GM19452 (cell line): ENCODE measurements around the gene ITGA1.
"Not testable (repeated sequence)": the region's sequence is repeated elsewhere in the genome, so short reads cannot be mapped to it uniquely, and the experiment has no call there.

ENCODE experiments used
- ATAC-seq: cut with Tn5 transposase; IDR thresholded peaks from one replicate; pipeline ENCODE4 v1.9.1; 2021; ENCODE audit not compliant: unreplicated experiment

ITGA1 gene

DNA sequence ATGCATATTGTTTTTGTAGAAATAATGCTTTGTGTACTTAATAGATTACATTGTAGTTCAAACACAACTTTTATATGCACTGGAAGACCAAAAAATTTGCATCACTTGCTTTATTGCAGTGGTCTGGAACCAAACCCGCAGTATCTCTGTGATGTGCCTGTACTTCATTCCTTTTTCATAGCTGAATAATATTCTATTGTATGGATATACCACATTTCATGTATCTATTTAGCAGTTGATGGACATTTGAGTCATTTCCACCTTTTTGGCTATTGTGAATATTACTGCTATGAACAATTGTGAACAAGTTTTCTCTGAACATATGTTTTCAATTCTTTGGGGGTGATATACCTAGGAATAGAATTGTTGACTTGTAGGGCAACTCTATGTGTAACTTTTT is 40.1 kb downstream of the ITGA1 start:
- ATAC-seq: no peak

- ATAC-seq: no peak
Observed at GRCh38 chr5:52829664-52830063, 41.9 kb downstream of the ITGA1 start.

DNA sequence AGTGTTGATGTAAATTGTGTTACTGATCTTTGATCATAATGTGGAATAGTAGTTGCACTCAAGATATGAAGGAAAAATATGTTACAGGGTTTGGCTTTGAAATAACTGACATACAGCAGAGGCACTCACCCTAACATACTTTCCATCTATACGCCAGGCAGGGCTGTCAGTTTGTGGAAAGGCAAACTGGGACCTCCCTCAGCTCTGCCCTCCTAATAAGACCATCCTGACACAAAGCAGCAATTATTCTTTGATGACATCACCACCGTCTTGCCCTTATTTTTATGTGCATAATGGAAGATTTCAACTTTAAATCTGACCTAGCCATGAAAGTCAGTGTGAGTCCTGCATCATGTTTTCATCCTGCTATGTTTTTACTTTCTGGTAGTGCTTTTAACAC is 42.9 kb downstream of the ITGA1 start:
- no peak for ATAC-seq

DNA sequence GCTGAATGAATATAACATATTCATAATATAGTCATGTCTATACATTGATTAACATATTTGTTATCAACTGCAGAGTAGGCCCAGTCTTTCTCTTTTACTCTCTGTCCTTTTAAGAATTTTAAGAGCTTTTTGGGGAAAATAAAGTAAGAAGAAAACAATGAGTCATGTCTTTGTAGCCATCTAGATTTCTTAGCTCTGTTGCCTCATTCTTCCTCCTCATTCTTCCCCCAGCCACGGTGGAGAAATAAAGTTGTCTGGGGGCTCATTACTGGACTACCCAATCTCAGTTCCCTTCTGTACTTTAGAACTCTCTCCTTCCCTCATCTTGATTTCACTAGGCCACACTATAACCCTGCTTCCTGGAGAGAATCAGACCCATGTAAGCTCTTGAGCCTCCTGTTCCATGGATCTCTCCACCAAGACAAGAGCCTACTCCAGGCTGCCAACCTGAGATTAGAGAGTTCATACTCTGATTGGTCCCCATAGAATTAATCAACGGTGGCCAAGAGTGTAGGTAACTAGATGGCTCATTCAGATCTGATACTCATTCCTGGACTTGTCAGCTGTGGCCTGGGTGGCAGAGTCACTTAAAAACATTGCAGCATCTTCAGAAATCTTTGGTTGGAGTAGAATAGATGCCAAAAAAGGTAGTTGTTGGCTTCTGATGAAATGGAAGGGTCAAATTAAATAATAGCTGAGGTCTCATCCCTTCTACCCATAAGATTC is 44.2 kb downstream of the ITGA1 start:
- ATAC-seq: no peak

DNA sequence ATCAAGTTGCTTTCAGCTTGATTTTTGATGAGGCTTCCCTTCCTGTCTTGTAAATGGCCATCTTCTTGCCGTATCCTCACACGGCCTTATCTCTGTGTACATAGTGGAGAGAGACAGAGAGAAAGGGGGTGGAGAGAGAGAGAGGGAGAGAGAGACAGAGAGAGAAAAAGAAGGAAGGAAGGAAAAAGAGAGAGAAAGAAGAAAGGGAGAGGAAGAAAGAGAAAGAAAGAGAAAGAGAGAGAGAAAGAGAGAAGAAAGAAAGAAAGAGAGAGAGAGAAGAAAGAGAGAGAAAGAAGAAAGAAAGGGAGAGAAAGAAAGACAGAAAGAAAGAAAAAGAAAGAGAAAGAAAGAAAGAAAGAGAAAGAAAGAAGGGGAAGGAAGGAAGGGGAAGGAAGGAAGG is 46.6 kb downstream of the ITGA1 start:
- ATAC-seq: no peak

DNA sequence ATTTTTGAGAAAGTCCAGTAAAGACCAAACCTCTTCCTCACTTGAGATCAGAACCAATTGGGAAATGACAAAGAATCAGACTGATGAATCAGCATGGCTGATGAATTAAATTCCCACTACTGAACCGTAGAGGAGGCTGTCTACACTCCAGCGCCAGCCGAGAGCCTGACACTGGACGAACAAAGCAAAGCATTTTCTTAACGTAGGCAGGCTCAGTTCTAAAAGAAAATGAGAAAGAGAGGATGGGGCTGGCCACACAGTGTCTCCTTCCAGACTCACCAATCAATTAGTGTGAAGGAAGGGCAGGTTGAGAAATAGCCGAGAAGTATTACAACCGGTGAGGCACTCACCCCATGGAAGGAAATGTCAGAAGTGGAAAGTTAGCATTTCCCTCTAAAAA is 49.4 kb downstream of the ITGA1 start:
- no peak for ATAC-seq

GRCh38 chr5:52837591-52838001 is 49.9 kb downstream of the ITGA1 start:
- ATAC-seq: no peak

DNA sequence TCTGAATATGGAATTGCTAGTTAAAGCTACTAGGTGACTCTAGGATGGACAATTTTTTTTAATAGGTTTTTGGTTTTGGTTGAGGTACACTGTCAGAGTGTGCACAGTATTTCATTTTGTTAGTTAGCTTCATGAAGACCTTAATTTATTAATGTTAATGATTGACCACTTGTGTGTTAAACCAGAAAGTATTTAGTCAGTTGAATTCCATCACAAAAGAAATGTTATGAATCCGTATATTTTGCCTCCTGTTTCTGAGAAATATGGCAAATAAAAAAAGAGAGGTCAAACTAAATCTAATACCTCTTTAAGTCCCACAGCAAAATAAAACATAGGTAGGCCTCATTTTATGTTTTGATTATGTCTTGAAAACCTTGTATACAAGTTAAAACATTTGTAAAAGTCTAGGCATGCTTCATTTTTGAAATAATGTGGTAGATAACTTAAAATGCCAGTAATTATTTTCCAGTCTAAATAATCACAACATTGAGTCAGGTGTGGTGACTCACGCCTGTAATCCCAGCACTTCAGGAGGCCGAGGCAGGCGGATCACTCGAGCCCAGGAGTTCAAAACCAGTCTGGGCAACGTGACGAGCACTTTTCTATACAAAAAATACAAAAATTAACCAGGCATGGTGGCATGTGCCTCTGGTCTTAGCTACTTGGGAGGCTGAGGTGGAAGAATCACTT is 50.8 kb downstream of the ITGA1 start:
- ATAC-seq: no peak

GRCh38 chr5:52839285-52839684 is 51.6 kb downstream of the ITGA1 start:
- no peak for ATAC-seq

GRCh38 chr5:52840277-52841050 is 52.7 kb downstream of the ITGA1 start:
- no peak for ATAC-seq

GRCh38 chr5:52841114-52841513 is 53.4 kb downstream of the ITGA1 start:
- no peak for ATAC-seq

GRCh38 chr5:52842111-52842510 is 54.4 kb downstream of the ITGA1 start:
- no peak for ATAC-seq

DNA sequence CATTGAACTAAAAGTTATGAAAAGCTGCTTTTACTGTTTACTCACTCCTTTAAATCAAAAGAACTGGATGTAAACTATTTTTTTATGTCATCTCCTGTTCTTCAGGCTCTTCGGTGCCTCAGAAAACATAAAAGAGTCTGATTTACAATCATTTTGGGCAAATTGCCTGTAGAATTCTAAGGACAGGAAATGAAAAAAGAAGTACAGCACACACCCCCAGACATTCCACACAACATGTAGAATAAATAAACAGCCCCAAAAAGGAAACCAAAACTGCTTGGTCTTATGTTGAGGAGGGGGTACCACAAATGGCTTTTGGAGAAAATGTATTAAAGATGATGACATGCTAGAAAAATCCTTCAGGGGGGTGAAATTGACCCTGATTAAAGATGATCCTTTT is 57.2 kb downstream of the ITGA1 start:
- ATAC-seq: no peak

GRCh38 chr5:52846182-52846842 is 58.6 kb downstream of the ITGA1 start:
- ATAC-seq: no peak

DNA sequence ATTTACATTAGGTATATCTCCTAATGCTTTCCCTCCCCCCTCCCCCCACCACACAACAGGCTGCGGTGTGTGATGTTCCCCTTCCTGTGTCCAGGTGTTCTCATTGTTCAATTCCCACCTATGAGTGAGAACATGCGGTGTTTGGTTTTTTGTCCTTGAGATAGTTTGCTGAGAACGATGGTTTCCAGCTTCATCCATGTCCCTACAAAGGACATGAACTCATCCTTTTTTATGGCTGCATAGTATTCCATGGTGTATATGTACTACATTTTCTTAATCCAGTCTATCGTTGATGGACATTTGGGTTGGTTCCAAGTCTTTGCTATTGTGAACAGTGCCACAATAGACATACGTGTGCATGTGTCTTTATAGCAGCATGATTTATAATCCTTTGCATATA is 61.0 kb downstream of the ITGA1 start:
- ATAC-seq: not testable (repeated sequence)

- ATAC-seq: no peak
Observed at GRCh38 chr5:52849544-52849943, 61.8 kb downstream of the ITGA1 start.

DNA sequence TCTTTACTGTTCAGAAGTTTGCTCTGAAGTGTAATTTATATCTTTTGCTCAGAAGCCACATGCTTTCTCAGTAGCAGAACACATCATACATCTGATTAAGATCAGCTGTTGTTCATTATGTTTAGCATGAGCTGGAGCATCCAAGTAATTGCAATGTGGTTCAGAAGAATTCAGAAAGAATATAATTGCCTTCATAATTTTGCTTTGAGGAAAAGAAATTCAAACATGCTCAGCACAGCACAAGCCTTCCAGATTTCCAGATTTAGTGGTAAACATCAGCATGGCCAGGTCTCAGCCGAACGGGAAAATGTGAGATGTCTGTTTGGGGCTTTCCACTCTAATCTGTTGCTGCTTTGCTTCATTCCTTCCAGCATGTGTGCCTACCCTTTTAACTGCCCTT is 65.9 kb downstream of the ITGA1 start:
- no peak for ATAC-seq

- no peak for ATAC-seq
Observed at GRCh38 chr5:52854301-52854700, 66.6 kb downstream of the ITGA1 start.

DNA sequence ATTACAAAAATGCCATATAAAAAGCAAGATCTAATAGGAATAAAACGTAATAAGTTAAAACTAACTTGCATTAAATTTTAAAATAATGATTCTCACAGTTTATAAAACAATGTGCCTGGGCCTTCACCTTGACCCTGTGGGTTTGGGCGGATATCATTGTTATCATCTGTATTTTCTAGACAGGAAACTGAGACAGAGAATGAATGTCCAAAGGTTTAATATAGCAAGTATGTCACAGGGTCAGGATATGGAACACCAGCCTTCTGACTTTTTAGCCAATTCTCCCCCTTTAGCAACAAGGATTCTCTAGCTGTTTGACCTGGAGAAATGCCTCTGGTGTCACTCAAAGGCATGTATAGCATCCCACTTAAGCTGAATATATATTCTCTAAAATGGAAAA is 67.2 kb downstream of the ITGA1 start:
- ATAC-seq: no peak

DNA sequence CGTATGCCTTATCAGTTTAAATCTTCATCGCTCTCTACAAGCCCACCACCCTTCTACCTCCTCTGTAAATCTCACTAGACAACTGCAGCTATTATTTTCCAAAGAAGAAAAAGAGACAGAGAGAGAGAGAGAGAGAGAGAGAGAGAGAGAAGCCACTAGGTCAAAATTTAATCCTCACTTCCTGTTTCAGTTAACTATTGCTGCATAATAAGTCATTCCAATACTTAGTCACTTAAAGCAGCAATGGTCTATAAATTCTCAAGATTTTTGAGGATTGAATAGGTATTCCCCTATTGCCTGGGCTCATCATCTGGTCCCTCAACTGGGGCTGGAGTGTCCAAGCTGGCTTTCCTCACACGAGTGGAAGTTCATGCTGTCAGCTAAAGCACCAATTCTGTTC is 68.8 kb downstream of the ITGA1 start:
- peak; percentile 93 for ATAC-seq

GRCh38 chr5:52859628-52860027 is 71.9 kb downstream of the ITGA1 start:
- ATAC-seq: no peak
